Astrocyte (in vitro differentiated cells and primary cell): ENCODE measurements around the gene CCDC12.

ENCODE experiments used
- EZH2 ChIP-seq: IDR thresholded peaks from 2 replicates; pipeline ENCODE4 v1.6.1; 2012; ENCODE audit warnings: mild to moderate bottlenecking, low read length, inconsistent platforms; ENCODE audit not compliant: insufficient read depth
- TF ChIP-seq, protein P1 (sequence below): IDR thresholded peaks from 2 replicates; pipeline ENCODE4 v1.5.1; 2011; ENCODE audit warnings: low read depth, mild to moderate bottlenecking, inconsistent platforms, low read length, moderate library complexity; ENCODE audit not compliant: insufficient read depth

GRCh38 chr3:46998121-46998851, 21.7 kb upstream of the CCDC12 start:
- TF ChIP-seq, protein P1, sequence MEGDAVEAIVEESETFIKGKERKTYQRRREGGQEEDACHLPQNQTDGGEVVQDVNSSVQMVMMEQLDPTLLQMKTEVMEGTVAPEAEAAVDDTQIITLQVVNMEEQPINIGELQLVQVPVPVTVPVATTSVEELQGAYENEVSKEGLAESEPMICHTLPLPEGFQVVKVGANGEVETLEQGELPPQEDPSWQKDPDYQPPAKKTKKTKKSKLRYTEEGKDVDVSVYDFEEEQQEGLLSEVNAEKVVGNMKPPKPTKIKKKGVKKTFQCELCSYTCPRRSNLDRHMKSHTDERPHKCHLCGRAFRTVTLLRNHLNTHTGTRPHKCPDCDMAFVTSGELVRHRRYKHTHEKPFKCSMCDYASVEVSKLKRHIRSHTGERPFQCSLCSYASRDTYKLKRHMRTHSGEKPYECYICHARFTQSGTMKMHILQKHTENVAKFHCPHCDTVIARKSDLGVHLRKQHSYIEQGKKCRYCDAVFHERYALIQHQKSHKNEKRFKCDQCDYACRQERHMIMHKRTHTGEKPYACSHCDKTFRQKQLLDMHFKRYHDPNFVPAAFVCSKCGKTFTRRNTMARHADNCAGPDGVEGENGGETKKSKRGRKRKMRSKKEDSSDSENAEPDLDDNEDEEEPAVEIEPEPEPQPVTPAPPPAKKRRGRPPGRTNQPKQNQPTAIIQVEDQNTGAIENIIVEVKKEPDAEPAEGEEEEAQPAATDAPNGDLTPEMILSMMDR = peak; percentile 48
- no peak for TF ChIP-seq EZH2
